H9 (cell line): ENCODE measurements around the gene KREMEN1. TPM values are rescaled to one million over a fixed set of nuclear protein-coding genes. Genes with fewer than 3 reads are reported as not detected.

ENCODE experiments used
- DNase-seq: peaks from one replicate; pipeline ENCODE4 v3.0.0-alpha.2; 2017
- H2AFZ ChIP-seq: one replicate; pipeline ENCODE4 v1.6.1; 2013; ENCODE audit warnings: mild to moderate bottlenecking, low read length, control low read depth, moderate library complexity
- H2AK5ac ChIP-seq: 2 replicates; pipeline ENCODE4 v1.6.1; 2013; ENCODE audit warnings: low read length, control low read depth, mixed read lengths; ENCODE audit not compliant: insufficient read length
- H2BK120ac ChIP-seq: one replicate; pipeline ENCODE4 v1.6.1; 2013; ENCODE audit warnings: low read depth, mild to moderate bottlenecking, low read length, control low read depth, inconsistent platforms; ENCODE audit not compliant: poor library complexity, severe bottlenecking
- H2BK12ac ChIP-seq: 2 replicates; pipeline ENCODE4 v1.6.1; 2013; ENCODE audit warnings: low read length, control low read depth, mixed read lengths, low read depth; ENCODE audit not compliant: insufficient read length
- H2BK15ac ChIP-seq: 2 replicates; pipeline ENCODE4 v1.6.1; 2013; ENCODE audit warnings: low read depth, low read length, control low read depth
- H2BK20ac ChIP-seq: one replicate; pipeline ENCODE4 v1.6.1; 2013; ENCODE audit warnings: low read depth, mild to moderate bottlenecking, low read length, control low read depth, inconsistent platforms; ENCODE audit not compliant: poor library complexity, severe bottlenecking
- H2BK5ac ChIP-seq: 2 replicates; pipeline ENCODE4 v1.6.1; 2013; ENCODE audit warnings: low read length, control low read depth, mixed read lengths; ENCODE audit not compliant: insufficient read length
- H3K14ac ChIP-seq: 2 replicates; pipeline ENCODE4 v1.6.1; 2013; ENCODE audit warnings: low read length, control low read depth; ENCODE audit not compliant: insufficient read depth
- H3K18ac ChIP-seq: 2 replicates; pipeline ENCODE4 v1.6.1; 2013; ENCODE audit warnings: low read depth, mild to moderate bottlenecking, mixed read lengths, low read length, control low read depth; ENCODE audit not compliant: insufficient read length
- H3K23ac ChIP-seq: 2 replicates; pipeline ENCODE4 v1.6.1; 2013; ENCODE audit warnings: low read length, control low read depth, mixed read lengths, low read depth; ENCODE audit not compliant: insufficient read length
- H3K23me2 ChIP-seq: 2 replicates; pipeline ENCODE4 v1.6.1; 2013; ENCODE audit warnings: low read depth, mild to moderate bottlenecking, mixed read lengths, low read length, control low read depth; ENCODE audit not compliant: insufficient read length, poor library complexity, severe bottlenecking
- H3K27ac ChIP-seq: 2 replicates; pipeline ENCODE4 v1.5.1; 2013; ENCODE audit warnings: low read length, control low read depth, mixed read lengths, low read depth; ENCODE audit not compliant: insufficient read length
- H3K27me3 ChIP-seq: 2 replicates; pipeline ENCODE4 v1.6.1; 2013; ENCODE audit warnings: low read length, control low read depth, inconsistent platforms; ENCODE audit not compliant: insufficient read depth
- H3K4ac ChIP-seq: 2 replicates; pipeline ENCODE4 v1.6.1; 2013; ENCODE audit warnings: low read depth, mild to moderate bottlenecking, control low read depth, inconsistent platforms, low read length, moderate library complexity
- H3K4me1 ChIP-seq: 2 replicates; pipeline ENCODE4 v1.6.1; 2013; ENCODE audit warnings: low read length, control low read depth, inconsistent platforms; ENCODE audit not compliant: insufficient read depth
- H3K4me2 ChIP-seq: 2 replicates; pipeline ENCODE4 v1.6.1; 2013; ENCODE audit warnings: low read length, control low read depth, mixed read lengths; ENCODE audit not compliant: insufficient read length, insufficient read depth
- H3K56ac ChIP-seq: 2 replicates; pipeline ENCODE4 v1.6.1; 2013; ENCODE audit warnings: low read depth, mild to moderate bottlenecking, mixed read lengths, low read length, control low read depth; ENCODE audit not compliant: insufficient read length
- H3K79me1 ChIP-seq: 2 replicates; pipeline ENCODE4 v1.6.1; 2013; ENCODE audit warnings: low read depth, mild to moderate bottlenecking, moderate library complexity, low read length, control low read depth, inconsistent platforms; ENCODE audit not compliant: insufficient read depth, poor library complexity, severe bottlenecking
- H3K79me2 ChIP-seq: 2 replicates; pipeline ENCODE4 v1.6.1; 2013; ENCODE audit warnings: low read length, control low read depth, inconsistent platforms; ENCODE audit not compliant: insufficient read depth
- H3K9ac ChIP-seq: 2 replicates; pipeline ENCODE4 v1.6.1; 2013; ENCODE audit warnings: low read length, control low read depth, mixed read lengths; ENCODE audit not compliant: insufficient read length; ENCODE audit errors: extremely low read depth
- H3K9me3 ChIP-seq: one replicate; pipeline ENCODE4 v1.6.1; 2013; ENCODE audit warnings: low read depth, low read length, inconsistent platforms; ENCODE audit not compliant: control insufficient read depth
- H3T11ph ChIP-seq: one replicate; pipeline ENCODE4 v1.6.1; 2013; ENCODE audit warnings: mild to moderate bottlenecking, low read length, control low read depth, inconsistent platforms
- H4K20me1 ChIP-seq: one replicate; pipeline ENCODE4 v1.6.1; 2013; ENCODE audit not compliant: control insufficient read depth, insufficient read length, insufficient read depth
- H4K5ac ChIP-seq: 2 replicates; pipeline ENCODE4 v1.6.1; 2013; ENCODE audit warnings: low read depth, mild to moderate bottlenecking, mixed read lengths, low read length, control low read depth; ENCODE audit not compliant: insufficient read length
- H4K8ac ChIP-seq: replicated peaks from 2 replicates; pipeline ENCODE4 v1.6.1; 2013; ENCODE audit warnings: low read length, control low read depth, mixed read lengths, low read depth; ENCODE audit not compliant: insufficient read length
- H4K91ac ChIP-seq: 2 replicates; pipeline ENCODE4 v1.6.1; 2013; ENCODE audit warnings: low read depth, mild to moderate bottlenecking, moderate library complexity, mixed read lengths, low read length, control low read depth; ENCODE audit not compliant: insufficient read length
- H3K27ac Mint-ChIP-seq, 3 experiments: 2 replicates in 2 of 3; 3 replicates in 1 of 3; pipeline ENCODE4 v1.8.0; 2020 to 2021; ENCODE audit warnings: mixed read lengths in 3 of 3, mild to moderate bottlenecking in 1 of 3, moderate library complexity in 1 of 3
- H3K27me3 Mint-ChIP-seq: 2 replicates; pipeline ENCODE4 v1.8.0; 2021; ENCODE audit warnings: low read depth, mild to moderate bottlenecking, moderate library complexity, mixed read lengths
- H3K36me3 Mint-ChIP-seq, 3 experiments: 2 replicates in 2 of 3; 3 replicates in 1 of 3; pipeline ENCODE4 v1.8.0; 2020 to 2021; ENCODE audit warnings: low read depth in 3 of 3, mixed read lengths in 3 of 3; ENCODE audit not compliant: insufficient read depth in 1 of 3
- H3K4me1 Mint-ChIP-seq, 2 experiments: 2 replicates each; pipeline ENCODE4 v1.8.0; 2020; ENCODE audit warnings: mixed read lengths in 2 of 2
- H3K4me3 Mint-ChIP-seq, 2 experiments: 2 replicates in 1 of 2; 3 replicates in 1 of 2; pipeline ENCODE4 v1.8.0; 2020 to 2021; ENCODE audit warnings: mild to moderate bottlenecking in 2 of 2, mixed read lengths in 2 of 2, moderate library complexity in 1 of 2
- H3K9me3 Mint-ChIP-seq, 2 experiments: 2 replicates in 1 of 2; 3 replicates in 1 of 2; pipeline ENCODE4 v1.8.0; 2020; ENCODE audit warnings: mild to moderate bottlenecking in 2 of 2, mixed read lengths in 2 of 2, moderate library complexity in 1 of 2
- WGBS: extraction: QIAGEN DNeasy Blood & Tissue Kit; methylation state at CpG from one replicate; pipeline ENCODE4 v1.1.7; 2013; ENCODE audit warnings: missing lambda C conversion rate, low lambda C conversion rate, mixed read lengths; ENCODE audit not compliant: insufficient read length; ENCODE audit errors: extremely low coverage; 5-methylcytosine and 5-hydroxymethylcytosine counted together
- total RNA-seq: library from RNA; stranded (reverse); gene quantifications from 2 replicates; pipeline ENCODE4 v1.2.1, GENCODE V29; 2021
- TF ChIP-seq, protein P1 (sequence below): fragments of 200-600 bp; sonication (generic); conservative IDR thresholded peaks from 3 replicates; pipeline ENCODE4 v1.8.0; 2021; ENCODE audit warnings: antibody characterized with exemption, mild to moderate bottlenecking

KREMEN1 gene
- total RNA-seq, 1 experiment from 2014 or later, result 2.4 TPM

DNA sequence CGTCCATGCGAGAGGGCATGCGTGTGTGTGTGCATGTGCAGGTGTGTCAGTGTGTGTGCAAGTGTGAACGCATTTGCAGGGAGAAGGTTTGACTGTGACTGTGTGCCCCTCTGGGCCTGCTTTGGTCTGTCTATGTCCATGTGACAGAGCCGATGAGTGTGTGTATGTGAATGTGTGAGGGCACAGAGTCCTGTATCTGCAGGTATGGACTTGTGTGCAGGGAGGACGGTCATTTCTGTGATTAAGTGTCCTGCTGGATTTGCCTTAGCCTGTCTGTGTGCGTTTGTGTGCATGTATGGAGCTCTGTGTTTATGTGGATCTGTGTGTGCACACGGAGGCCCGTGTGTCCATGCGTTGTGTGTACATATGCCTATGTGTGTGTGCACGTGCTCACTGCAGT is 138.2 kb downstream of the KREMEN1 start:
- no peak overlapping the region for H4K5ac ChIP-seq
- no peaks in the 10 kb centered on the region; the same call in 1 of the 2 replicates for H3K4me1 ChIP-seq
- H3K18ac ChIP-seq, result no peak overlapping the region
- H3K27me3 Mint-ChIP-seq, result peaks cover 13% of the 10 kb centered on the region
- no peaks in the 10 kb centered on the region for H3K79me2 ChIP-seq
- H3K27ac ChIP-seq, result no peak overlapping the region
- H2AFZ ChIP-seq, result no peak overlapping the region
- H3K4ac ChIP-seq, result no peak overlapping the region
- H3K79me1 ChIP-seq, result no peaks in the 10 kb centered on the region
- no peak overlapping the region for H3K4me3 Mint-ChIP-seq
- no peak overlapping the region; a peak in 1 of 7 replicates for H3K27ac Mint-ChIP-seq
- WGBS, result no CpG with 5 or more reads among the region's 11 CpGs
- no peak overlapping the region for H2BK12ac ChIP-seq
- no peak overlapping the region for H4K8ac ChIP-seq
- H3K27me3 ChIP-seq, result no peaks in the 10 kb centered on the region
- H3K9ac ChIP-seq, result no peak overlapping the region
- no peak overlapping the region for H3K14ac ChIP-seq
- H3K36me3 Mint-ChIP-seq, result no peaks in the 10 kb centered on the region
- H3K56ac ChIP-seq, result no peak overlapping the region
- no peak overlapping the region for H3T11ph ChIP-seq
- no peak overlapping the region for H2BK20ac ChIP-seq
- TF ChIP-seq, protein P1, sequence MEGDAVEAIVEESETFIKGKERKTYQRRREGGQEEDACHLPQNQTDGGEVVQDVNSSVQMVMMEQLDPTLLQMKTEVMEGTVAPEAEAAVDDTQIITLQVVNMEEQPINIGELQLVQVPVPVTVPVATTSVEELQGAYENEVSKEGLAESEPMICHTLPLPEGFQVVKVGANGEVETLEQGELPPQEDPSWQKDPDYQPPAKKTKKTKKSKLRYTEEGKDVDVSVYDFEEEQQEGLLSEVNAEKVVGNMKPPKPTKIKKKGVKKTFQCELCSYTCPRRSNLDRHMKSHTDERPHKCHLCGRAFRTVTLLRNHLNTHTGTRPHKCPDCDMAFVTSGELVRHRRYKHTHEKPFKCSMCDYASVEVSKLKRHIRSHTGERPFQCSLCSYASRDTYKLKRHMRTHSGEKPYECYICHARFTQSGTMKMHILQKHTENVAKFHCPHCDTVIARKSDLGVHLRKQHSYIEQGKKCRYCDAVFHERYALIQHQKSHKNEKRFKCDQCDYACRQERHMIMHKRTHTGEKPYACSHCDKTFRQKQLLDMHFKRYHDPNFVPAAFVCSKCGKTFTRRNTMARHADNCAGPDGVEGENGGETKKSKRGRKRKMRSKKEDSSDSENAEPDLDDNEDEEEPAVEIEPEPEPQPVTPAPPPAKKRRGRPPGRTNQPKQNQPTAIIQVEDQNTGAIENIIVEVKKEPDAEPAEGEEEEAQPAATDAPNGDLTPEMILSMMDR, result no peak
- no peak overlapping the region for H3K23ac ChIP-seq
- H2BK15ac ChIP-seq, result no peak overlapping the region
- no peak overlapping the region for H2BK5ac ChIP-seq
- H2AK5ac ChIP-seq, result no peak overlapping the region
- peaks cover 3% of the 10 kb centered on the region for H3K23me2 ChIP-seq
- no peak for DNase-seq
- H2BK120ac ChIP-seq, result no peak overlapping the region
- no peak overlapping the region for H4K91ac ChIP-seq
- no peak overlapping the region for H3K4me2 ChIP-seq
- no peaks in the 10 kb centered on the region; a peak in 1 of 5 replicates for H3K9me3 Mint-ChIP-seq
- no peaks in the 10 kb centered on the region for H3K9me3 ChIP-seq
- H4K20me1 ChIP-seq, result no peaks in the 10 kb centered on the region
- peaks cover 25 to 44% of the 10 kb centered on the region in 2 experiments for H3K4me1 Mint-ChIP-seq
